Endothelial cell of umbilical vein (primary cell): ENCODE results near the gene ZHX3. TPM values are rescaled to one million over a fixed set of nuclear protein-coding genes. Genes with fewer than 3 reads are reported as not detected.

Experiments used
- BruUV-seq: library from RNA; stranded (reverse); fragments of 400-500 nt; replicated peaks from 2 replicates; lab custom pipeline; 2021; lab: Mats Ljungman, UMichigan
- CTCF ChIA-PET: fragments of 300-600, 350-600 bp; sonication (Branson Sonifier 250); formaldehyde crosslinking; loops from one replicate; lab custom pipeline; 2021; ENCODE audit warnings: antibody characterized with exemption, inconsistent platforms; lab: Charles Lee
- POLR2A ChIA-PET: fragments of 300-600, 350-600 bp; sonication (Branson Sonifier 250); formaldehyde crosslinking; loops from one replicate; lab custom pipeline; 2021; ENCODE audit warnings: antibody characterized with exemption, inconsistent platforms; lab: Charles Lee
- DNase-seq: peaks from one replicate; pipeline ENCODE4 v3.0.0-alpha.2; 2011; ENCODE audit warnings: low read depth, low spot score
- FAIRE-seq: peaks from 2 replicates; lab custom pipeline; 2011; peaks lifted over from hg19 to GRCh38; lab: Jason Lieb, UNC
- H2AFZ ChIP-seq: 2 replicates; pipeline ENCODE4 v1.6.0; 2012; ENCODE audit warnings: low read depth, low read length, control low read depth, inconsistent platforms
- H3K27ac ChIP-seq: 2 replicates; pipeline ENCODE4 v1.5.1; 2011; ENCODE audit warnings: low read depth, mild to moderate bottlenecking, control low read depth, low read length, moderate library complexity; ENCODE audit not compliant: insufficient read depth
- H3K27me3 ChIP-seq, 2 experiments: 2 replicates each; pipeline versions ENCODE4 v1.6.0 to v1.6.1; 2011; ENCODE audit warnings: low read length in 2 of 2, mixed read lengths in 1 of 2; ENCODE audit not compliant: control insufficient read depth in 2 of 2, insufficient read depth in 2 of 2
- H3K36me3 ChIP-seq, 2 experiments: 2 replicates in 1 of 2; 3 replicates in 1 of 2; pipeline ENCODE4 v1.5.1; 2011; ENCODE audit warnings: low read length in 2 of 2, mild to moderate bottlenecking in 1 of 2, moderate library complexity in 1 of 2; ENCODE audit not compliant: control insufficient read depth in 2 of 2, insufficient read depth in 2 of 2; ENCODE audit errors: extremely low read depth in 1 of 2
- H3K4me1 ChIP-seq: 3 replicates; pipeline ENCODE4 v1.5.1; 2011; ENCODE audit warnings: mild to moderate bottlenecking, low read length; ENCODE audit not compliant: control insufficient read depth, insufficient read depth; ENCODE audit errors: extremely low read depth
- H3K4me2 ChIP-seq: 2 replicates; pipeline ENCODE4 v1.6.1; 2011; ENCODE audit warnings: low read length, control low read depth, mixed read lengths; ENCODE audit not compliant: insufficient read depth
- H3K4me3 ChIP-seq, 3 experiments: fragments of 200-600 bp in 1 of 3; sonication (generic), shearing (Covaris generic) in 1 of 3; replicated peaks in 1 of 3; 2 replicates each; pipeline ENCODE4 v1.5.1; 2011 to 2016; ENCODE audit warnings: control low read depth in 3 of 3, low read length in 3 of 3, mild to moderate bottlenecking in 2 of 3, inconsistent platforms in 1 of 3, low read depth in 1 of 3, moderate library complexity in 1 of 3; ENCODE audit not compliant: insufficient read depth in 1 of 3
- H3K79me2 ChIP-seq: 2 replicates; pipeline ENCODE4 v1.6.0; 2012; ENCODE audit warnings: low read length, inconsistent platforms; ENCODE audit not compliant: control insufficient read depth, insufficient read depth
- H3K9ac ChIP-seq: replicated peaks from 2 replicates; pipeline ENCODE3; 2011; ENCODE audit warnings: low read length, control low read depth; ENCODE audit not compliant: insufficient read depth; ENCODE audit errors: extremely low read depth
- H3K9me1 ChIP-seq: replicated peaks from 3 replicates; pipeline ENCODE4 v1.6.0; 2011; ENCODE audit warnings: mild to moderate bottlenecking, low read length; ENCODE audit not compliant: control insufficient read depth, insufficient read depth; ENCODE audit errors: extremely low read depth
- H3K9me3 ChIP-seq: replicated peaks from 2 replicates; pipeline ENCODE4 v1.5.1; 2012; ENCODE audit warnings: low read length, inconsistent platforms; ENCODE audit not compliant: control insufficient read depth, insufficient read depth
- H4K20me1 ChIP-seq: replicated peaks from 2 replicates; pipeline ENCODE3; 2011; ENCODE audit warnings: mild to moderate bottlenecking, low read length; ENCODE audit not compliant: control insufficient read depth, insufficient read depth; ENCODE audit errors: extremely low read depth
- EZH2 ChIP-seq: IDR thresholded peaks from 2 replicates; pipeline ENCODE4 v1.6.1; 2012; ENCODE audit warnings: borderline replicate concordance, low read depth, mild to moderate bottlenecking, moderate library complexity, low read length, inconsistent platforms; ENCODE audit not compliant: severe bottlenecking
- FOS ChIP-seq: IDR thresholded peaks from 2 replicates; pipeline ENCODE4 v1.6.1; 2011; ENCODE audit warnings: mild to moderate bottlenecking, low read length, moderate library complexity, borderline replicate concordance; ENCODE audit not compliant: insufficient read depth
- GATA2 ChIP-seq: IDR thresholded peaks from 2 replicates; pipeline ENCODE4 v1.7.0; 2011; ENCODE audit warnings: low read depth, mild to moderate bottlenecking, moderate library complexity, mixed read lengths, low read length; ENCODE audit not compliant: insufficient read length, insufficient read depth
- JUN ChIP-seq: IDR thresholded peaks from 2 replicates; pipeline ENCODE4 v1.6.1; 2011; ENCODE audit warnings: borderline replicate concordance, low read depth; ENCODE audit not compliant: insufficient read length, insufficient read depth
- MYC ChIP-seq: IDR thresholded peaks from one replicate; pipeline ENCODE4 v1.6.1; 2011; ENCODE audit warnings: mild to moderate bottlenecking, low read depth, low read length
- POLR2A ChIP-seq: IDR thresholded peaks from 2 replicates; pipeline ENCODE4 v1.6.1; 2012; ENCODE audit warnings: low read depth, mild to moderate bottlenecking, control low read depth, low read length
- POLR2AphosphoS5 ChIP-seq: IDR thresholded peaks from 2 replicates; pipeline ENCODE4 v1.6.1; 2012; ENCODE audit warnings: low read depth, mild to moderate bottlenecking, control low read depth, low read length, moderate library complexity; ENCODE audit not compliant: insufficient read depth
- dilution Hi-C: fragments of 300-500 bp; cut with MboI; formaldehyde crosslinking; loops from one replicate; pipeline ENCODE4 v1.15.0; 2019; ENCODE audit warnings: low sequenced_read_pairs; ENCODE audit not compliant: extremely low pct_ligation_motif_present
- intact Hi-C: fragments of 100-400 bp; cut with micrococcal nuclease; formaldehyde crosslinking; loops from one replicate; pipeline ENCODE4 v1.10.0; 2022
- polyA plus RNA-seq, 4 experiments: library from polyadenylated mRNA; depleted of rRNA in 3 of 4; stranded (reverse) in 3 of 4; unstranded in 1 of 4; fragments of >200 nt; gene quantifications; 2 replicates each; pipeline versions ENCODE4 v1.2.1 to v1.2.3, GENCODE V29; 2011 to 2012; ENCODE audit warnings: missing spikeins in 1 of 4
- total RNA-seq: library from RNA; stranded (reverse); gene quantifications from 2 replicates; pipeline ENCODE4 v1.2.3, GENCODE V29; 2021
- TF ChIP-seq, protein P1 (sequence below): IDR thresholded peaks from 2 replicates; pipeline ENCODE4 v1.6.1; 2011; ENCODE audit not compliant: insufficient read depth, insufficient read length
- TF ChIP-seq, protein P2 (sequence below), 2 donors: IDR thresholded peaks; 1 replicate in 1 of 2; 2 replicates in 1 of 2; pipeline ENCODE4 v1.5.1; 2011; ENCODE audit warnings: low read length in 2 of 2, mild to moderate bottlenecking in 2 of 2, moderate library complexity in 2 of 2, control low read depth in 1 of 2, inconsistent platforms in 1 of 2, low read depth in 1 of 2; ENCODE audit not compliant: insufficient read depth in 1 of 2; ENCODE audit errors: extremely low read depth in 1 of 2

ZHX3 gene
- total and polyA plus RNA-seq, 2 donors (not counting 3 experiments of a cell fraction or from before 2014, with no cell fraction given): 7.4 to 17.8 TPM

DNA sequence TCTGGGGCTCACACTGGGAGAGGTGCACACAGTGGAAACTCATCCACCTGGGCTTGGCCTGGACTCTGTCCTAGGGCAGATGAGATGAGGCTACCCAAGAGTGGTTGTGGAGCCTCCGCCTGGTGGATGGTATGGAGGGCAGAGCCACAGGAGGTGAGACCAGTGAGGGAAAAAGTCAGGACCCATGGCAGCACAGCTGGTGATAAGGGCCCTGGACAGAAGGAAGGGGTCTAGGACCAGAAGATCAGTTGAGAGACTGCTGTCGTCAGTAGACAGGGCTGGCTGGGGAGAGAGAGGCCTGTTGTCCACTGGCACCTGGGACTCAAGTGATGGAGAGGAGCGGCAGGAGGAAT, 150.4 kb downstream of the ZHX3 start:
- H3K9ac ChIP-seq: no peak overlapping the region
- H3K79me2 ChIP-seq: no peaks in the 10 kb centered on the region
- no peak overlapping the region for H2AFZ ChIP-seq
- DNase-seq (no peak), FAIRE-seq (no peak)
- no peak overlapping the region for H3K4me3 ChIP-seq
- H3K9me1 ChIP-seq: no peaks in the 10 kb centered on the region
- no TSS peak for BruUV-seq
- no peaks in the 10 kb centered on the region for H3K27me3 ChIP-seq
- no peaks in the 10 kb centered on the region for H3K9me3 ChIP-seq
- no peaks in the 10 kb centered on the region for H3K4me1 ChIP-seq
- H3K27ac ChIP-seq: no peak overlapping the region
- peaks cover 31 to 89% of the 10 kb centered on the region in 2 experiments for H3K36me3 ChIP-seq
- H4K20me1 ChIP-seq: no peaks in the 10 kb centered on the region
- ChIA-PET CTCF (interaction anchor here (0.8 to 2.4 kb wide), 4 partner anchors 25 to 173 kb away, joined by 3 to 11 read pairs (median 5); partner anchors contain the start of gene LPIN3), POLR2A (no interaction called here)
- dilution Hi-C loops: no loop called here
- no peak overlapping the region for H3K4me2 ChIP-seq
- TF ChIP-seq POLR2A: no peak
- TF ChIP-seq FOS: no peak
- no peak for TF ChIP-seq JUN
- TF ChIP-seq, protein P1, sequence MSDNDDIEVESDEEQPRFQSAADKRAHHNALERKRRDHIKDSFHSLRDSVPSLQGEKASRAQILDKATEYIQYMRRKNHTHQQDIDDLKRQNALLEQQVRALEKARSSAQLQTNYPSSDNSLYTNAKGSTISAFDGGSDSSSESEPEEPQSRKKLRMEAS: no peak
- TF ChIP-seq, protein P2, sequence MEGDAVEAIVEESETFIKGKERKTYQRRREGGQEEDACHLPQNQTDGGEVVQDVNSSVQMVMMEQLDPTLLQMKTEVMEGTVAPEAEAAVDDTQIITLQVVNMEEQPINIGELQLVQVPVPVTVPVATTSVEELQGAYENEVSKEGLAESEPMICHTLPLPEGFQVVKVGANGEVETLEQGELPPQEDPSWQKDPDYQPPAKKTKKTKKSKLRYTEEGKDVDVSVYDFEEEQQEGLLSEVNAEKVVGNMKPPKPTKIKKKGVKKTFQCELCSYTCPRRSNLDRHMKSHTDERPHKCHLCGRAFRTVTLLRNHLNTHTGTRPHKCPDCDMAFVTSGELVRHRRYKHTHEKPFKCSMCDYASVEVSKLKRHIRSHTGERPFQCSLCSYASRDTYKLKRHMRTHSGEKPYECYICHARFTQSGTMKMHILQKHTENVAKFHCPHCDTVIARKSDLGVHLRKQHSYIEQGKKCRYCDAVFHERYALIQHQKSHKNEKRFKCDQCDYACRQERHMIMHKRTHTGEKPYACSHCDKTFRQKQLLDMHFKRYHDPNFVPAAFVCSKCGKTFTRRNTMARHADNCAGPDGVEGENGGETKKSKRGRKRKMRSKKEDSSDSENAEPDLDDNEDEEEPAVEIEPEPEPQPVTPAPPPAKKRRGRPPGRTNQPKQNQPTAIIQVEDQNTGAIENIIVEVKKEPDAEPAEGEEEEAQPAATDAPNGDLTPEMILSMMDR (IDR thresholded peaks at IDR 0.05; ENCODE audit: extremely low read depth in 1 of 2, insufficient read depth in 1 of 2, low read depth in 1 of 2, low read length in 2 of 2): no peak
- no peak for TF ChIP-seq EZH2
- TF ChIP-seq POLR2AphosphoS5: no peak
- TF ChIP-seq MYC: no peak
- no peak for TF ChIP-seq GATA2
- intact Hi-C loops: no loop called here
